NAMALWA (cell line): Measurements from ENCODE around the gene PHOX2A.

ENCODE experiments used
- DNase-seq: peaks from one replicate; pipeline ENCODE4 v3.0.0-alpha.2; 2015; ENCODE audit warnings: low spot score

Gene PHOX2A

GRCh38 chr11:72233773-72234513, 10.0 kb downstream of the PHOX2A start:
- no peak for DNase-seq

- no peak for DNase-seq
Measured at GRCh38 chr11:72233056-72233772, 10.8 kb downstream of the PHOX2A start.

GRCh38 chr11:72232260-72233055, 11.5 kb downstream of the PHOX2A start:
- DNase-seq, result no peak

- no peak for DNase-seq
Measured at GRCh38 chr11:72231396-72232259, 12.3 kb downstream of the PHOX2A start.

- no peak for DNase-seq
Measured at GRCh38 chr11:72230764-72231365, 13.1 kb downstream of the PHOX2A start.

GRCh38 chr11:72229925-72230763, 13.8 kb downstream of the PHOX2A start:
- no peak for DNase-seq

- DNase-seq, result no peak
Measured at GRCh38 chr11:72229336-72229924, 14.5 kb downstream of the PHOX2A start.

GRCh38 chr11:72228844-72229231, 15.1 kb downstream of the PHOX2A start:
- no peak for DNase-seq

GRCh38 chr11:72228229-72228843, 15.6 kb downstream of the PHOX2A start:
- DNase-seq, result no peak

GRCh38 chr11:72227316-72228228, 16.4 kb downstream of the PHOX2A start:
- no peak for DNase-seq

GRCh38 chr11:72226701-72227100, 17.3 kb downstream of the PHOX2A start:
- DNase-seq, result no peak

GRCh38 chr11:72225411-72225951, 18.5 kb downstream of the PHOX2A start:
- DNase-seq, result peak; percentile 47

GRCh38 chr11:72224564-72225410, 19.2 kb downstream of the PHOX2A start, which contains the start of gene INPPL1:
Gene INPPL1 (plus strand): TSS chr11:72224767. CDS start chr11:72224985, 218 bp downstream.
- peak; percentile 49 for DNase-seq

- peak; percentile 63 for DNase-seq
Measured at GRCh38 chr11:72223615-72224563, 20.1 kb downstream of the PHOX2A start.

- peak; percentile 96 for DNase-seq
Measured at GRCh38 chr11:72222907-72223614, 20.9 kb downstream of the PHOX2A start.
